ENCODE measurements around the gene KCNH4. TPM values are rescaled to one million over a fixed set of nuclear protein-coding genes. Genes with fewer than 3 reads are reported as not detected.

KCNH4 gene
- total and polyA plus RNA-seq, 9 of the 15 experiments (the other 6 are each of a cell fraction or from before 2014, with no cell fraction given), result 0.10 to 1.8 (median 0.50) TPM

GRCh38 chr17:42183741-42184711, 3.1 kb upstream of the KCNH4 start (continued):
- TF ChIP-seq CUX1 (CRISPR knock-in tag; IDR thresholded peaks at IDR 0.05) (no peak), RBM25 (IDR thresholded peaks at IDR 0.05; ENCODE audit: low read depth, low read length, severe bottlenecking) (peak; percentile 42), ZFP30 (CRISPR knock-in tag; IDR thresholded peaks at IDR 0.05; ENCODE audit: borderline replicate concordance) (no peak), SMC3 (conservative IDR thresholded peaks at IDR 0.05; ENCODE audit: insufficient read depth, low read depth, low read length) (no peak; the same call in 1 of the 2 replicates), REST (IDR thresholded peaks at IDR 0.05; ENCODE audit: borderline replicate concordance) (peak; percentile 66), REST (CRISPR knock-in tag; IDR thresholded peaks at IDR 0.05; ENCODE audit: low read depth) (0 out of 2 replicates have a peak, but pooled peaks have one; percentile 17), HNRNPUL1 (IDR thresholded peaks at IDR 0.05; ENCODE audit: low read length) (no peak), ZBTB9 (CRISPR knock-in tag; IDR thresholded peaks at IDR 0.05) (peak; percentile 63; the same call in 1 of the 2 replicates), ZNF143 (CRISPR knock-in tag; IDR thresholded peaks at IDR 0.05) (no peak), MAFG (tag; conservative IDR thresholded peaks at IDR 0.05) (no peak)

Measured in K562 (cell line).